Psoas muscle (tissue), 8 donors: Measurements from ENCODE around the gene SERPINB1. TPM values are rescaled to one million over a fixed set of nuclear protein-coding genes. Genes with fewer than 3 reads are reported as not detected.

Experiments
- ATAC-seq, 4 donors: fragments of 200-7000 bp; cut with Tn5 transposase; one replicate each; pipeline ENCODE4 v1.9.1; 2020; ENCODE audit warnings: moderate library complexity in 3 of 4, mild to moderate bottlenecking in 2 of 4
- DNase-seq, 2 donors: peaks; one replicate each; pipeline ENCODE4 v3.0.0-alpha.2; 2020
- H3K27ac ChIP-seq: fragments of 200-600 bp; one replicate; pipeline ENCODE4 v1.8.0; 2022
- H3K27me3 ChIP-seq, 3 donors: fragments of 200-600 bp in 1 of 3; one replicate each; pipeline versions ENCODE4 v1.6.1 to v1.8.0; 2013 to 2022; ENCODE audit warnings: low read length in 2 of 3, mild to moderate bottlenecking in 2 of 3, moderate library complexity in 1 of 3; ENCODE audit not compliant: insufficient read depth in 3 of 3
- H3K36me3 ChIP-seq, 2 donors: fragments of 200-600 bp in 1 of 2; one replicate each; pipeline versions ENCODE4 v1.6.1 to v1.8.0; 2013 to 2022; ENCODE audit warnings: low read depth in 1 of 2, mild to moderate bottlenecking in 1 of 2, moderate library complexity in 1 of 2; ENCODE audit not compliant: insufficient read depth in 1 of 2
- H3K4me1 ChIP-seq: fragments of 200-600 bp; one replicate; pipeline ENCODE4 v1.8.0; 2022
- H3K4me3 ChIP-seq: fragments of 200-600 bp; one replicate; pipeline ENCODE4 v1.8.0; 2022; ENCODE audit warnings: mild to moderate bottlenecking
- H3K9me3 ChIP-seq: fragments of 200-600 bp; one replicate; pipeline ENCODE4 v1.8.0; 2022
- WGBS, 3 donors: extraction: QIAGEN DNeasy Blood & Tissue Kit; methylation state at CpG; one replicate each; pipeline versions ENCODE4 v1.1.6 to v1.1.7; 2013; 5-methylcytosine and 5-hydroxymethylcytosine counted together
- intact Hi-C, 2 donors: fragments of 100-400 bp; cut with DNase I; formaldehyde crosslinking; loops; one replicate each; pipeline versions ENCODE4 v1.11.0 to v1.14.2; 2022
- polyA plus RNA-seq, 3 donors: library from polyadenylated mRNA; stranded (reverse); fragments of 200-250 nt; gene quantifications; one replicate each; pipeline ENCODE4 v1.2.3, GENCODE V29; 2013
- total RNA-seq, 4 donors: library from RNA; stranded (reverse); fragmentation: NEBNext Ultra II Directional in 2 of 4; extraction: Animal tissue kit (Norgen Biotek cat#: 25700) in 2 of 4; gene quantifications; one replicate each; pipeline versions ENCODE4 v1.2.1 to v1.2.4, GENCODE V29; 2021 to 2023
- TF ChIP-seq, protein P1 (sequence below): fragments of 200-600 bp; IDR thresholded peaks from one replicate; pipeline ENCODE4 v1.8.0; 2022; ENCODE audit warnings: antibody characterized with exemption
- donor health status: healthy with polysubstance abuse.
- donor health status: DM: no; HTN: no; CAD: no; lungs with moderate emphysema.
- donor health status: Bipolar disorder and iron deficiency.
- donor health status: healthy.
- donor health status: DM: yes; HTN: yes; CAD: no.
- donor health status: DM: no; HTN: no; CAD: no.
- donor health status: DM: no; HTN: no; CAD: no.
- donor health status: DM: yes; HTN: yes; CAD: no.

SERPINB1 gene
- total and polyA plus RNA-seq, 7 donors = 10.2 to 131 (median 43.6) TPM

DNA sequence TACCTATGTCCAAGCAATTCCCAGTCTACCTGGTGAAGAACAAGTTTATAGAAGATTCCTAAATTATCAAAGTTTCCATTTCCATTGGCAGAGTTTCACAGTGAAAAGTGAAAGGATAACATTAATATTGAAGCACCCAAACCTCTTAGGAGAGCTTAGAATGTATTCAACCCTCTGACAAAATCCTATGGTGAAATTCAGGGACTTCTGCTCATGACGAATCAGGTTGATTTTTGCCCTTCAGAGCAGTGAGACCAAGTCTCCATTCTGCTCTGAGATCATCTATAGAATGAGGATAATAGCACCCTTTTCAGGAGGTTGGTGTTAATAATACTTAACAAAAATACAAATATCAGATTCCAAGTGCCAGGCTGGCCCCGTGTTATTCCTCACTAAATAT is 15.5 kb downstream of the SERPINB1 start:
- TF ChIP-seq, protein P1, sequence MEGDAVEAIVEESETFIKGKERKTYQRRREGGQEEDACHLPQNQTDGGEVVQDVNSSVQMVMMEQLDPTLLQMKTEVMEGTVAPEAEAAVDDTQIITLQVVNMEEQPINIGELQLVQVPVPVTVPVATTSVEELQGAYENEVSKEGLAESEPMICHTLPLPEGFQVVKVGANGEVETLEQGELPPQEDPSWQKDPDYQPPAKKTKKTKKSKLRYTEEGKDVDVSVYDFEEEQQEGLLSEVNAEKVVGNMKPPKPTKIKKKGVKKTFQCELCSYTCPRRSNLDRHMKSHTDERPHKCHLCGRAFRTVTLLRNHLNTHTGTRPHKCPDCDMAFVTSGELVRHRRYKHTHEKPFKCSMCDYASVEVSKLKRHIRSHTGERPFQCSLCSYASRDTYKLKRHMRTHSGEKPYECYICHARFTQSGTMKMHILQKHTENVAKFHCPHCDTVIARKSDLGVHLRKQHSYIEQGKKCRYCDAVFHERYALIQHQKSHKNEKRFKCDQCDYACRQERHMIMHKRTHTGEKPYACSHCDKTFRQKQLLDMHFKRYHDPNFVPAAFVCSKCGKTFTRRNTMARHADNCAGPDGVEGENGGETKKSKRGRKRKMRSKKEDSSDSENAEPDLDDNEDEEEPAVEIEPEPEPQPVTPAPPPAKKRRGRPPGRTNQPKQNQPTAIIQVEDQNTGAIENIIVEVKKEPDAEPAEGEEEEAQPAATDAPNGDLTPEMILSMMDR = no peak
- intact Hi-C loops = no loop called here
- WGBS, 3 donors = 72 to 85% (median 80%) methylated on average over 2 of the region's 2 CpGs

DNA sequence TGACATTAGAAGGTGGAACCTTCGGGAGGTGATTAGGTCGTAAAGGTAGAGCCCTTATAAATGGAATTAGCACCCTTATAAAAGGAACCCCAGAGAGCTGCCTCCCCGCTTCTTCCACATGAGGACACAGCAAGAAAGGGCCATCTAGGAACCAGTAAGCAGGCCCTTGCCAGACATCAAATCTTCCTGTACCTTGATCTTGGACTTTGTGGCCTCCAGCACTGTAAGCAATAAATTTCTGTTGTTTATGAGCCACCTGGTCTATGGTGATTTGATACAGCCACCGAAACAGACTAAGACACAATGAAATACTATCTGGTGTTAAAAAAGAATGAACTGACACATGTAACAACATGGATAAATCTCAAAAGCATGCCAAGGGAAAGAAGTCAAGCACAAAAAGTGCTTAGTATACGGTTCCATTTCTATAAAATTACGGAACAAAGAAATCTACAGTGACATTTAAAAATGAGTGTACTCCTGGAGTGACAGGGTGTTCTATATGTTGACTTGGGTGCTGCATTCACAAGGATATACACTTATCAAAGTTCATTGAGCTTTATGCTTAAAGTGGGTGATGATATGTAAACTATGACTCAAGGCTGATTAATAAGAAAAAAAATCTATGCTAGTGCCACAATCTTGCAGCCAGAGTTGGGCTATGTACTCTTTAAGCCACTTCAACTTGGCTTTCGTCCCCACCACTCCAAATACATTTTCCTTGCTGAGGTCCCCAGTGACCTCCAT is 18.4 kb downstream of the SERPINB1 start:
- Histone ChIP-seq H3K27me3 (no peaks in the 10 kb centered on the region), H3K4me1 (peaks cover 16% of the 10 kb centered on the region), H3K4me3 (no peak overlapping the region), H3K36me3 (no peaks in the 10 kb centered on the region), H3K27ac (peak overlapping the region; percentile 13), H3K9me3 (no peaks in the 10 kb centered on the region)
- intact Hi-C loops = no loop called here
- no peak for DNase-seq
- WGBS, 3 donors = 53 to 68% (median 65%) methylated on average over 7 of the region's 7 CpGs
- peak in 2 of 4 donors; percentile 36 to 82 for ATAC-seq
- TF ChIP-seq, protein P1 = no peak

More for the DNA sequence above, 15.5 kb downstream of the SERPINB1 start:
- H3K36me3 ChIP-seq = no peaks in the 10 kb centered on the region
- no peak overlapping the region for H3K4me3 ChIP-seq
- ATAC-seq (no peak), DNase-seq (no peak)
- peaks cover 9% of the 10 kb centered on the region for H3K4me1 ChIP-seq
- no peak overlapping the region for H3K27ac ChIP-seq
- H3K27me3 ChIP-seq = no peaks in the 10 kb centered on the region
- H3K9me3 ChIP-seq = no peaks in the 10 kb centered on the region

DNA sequence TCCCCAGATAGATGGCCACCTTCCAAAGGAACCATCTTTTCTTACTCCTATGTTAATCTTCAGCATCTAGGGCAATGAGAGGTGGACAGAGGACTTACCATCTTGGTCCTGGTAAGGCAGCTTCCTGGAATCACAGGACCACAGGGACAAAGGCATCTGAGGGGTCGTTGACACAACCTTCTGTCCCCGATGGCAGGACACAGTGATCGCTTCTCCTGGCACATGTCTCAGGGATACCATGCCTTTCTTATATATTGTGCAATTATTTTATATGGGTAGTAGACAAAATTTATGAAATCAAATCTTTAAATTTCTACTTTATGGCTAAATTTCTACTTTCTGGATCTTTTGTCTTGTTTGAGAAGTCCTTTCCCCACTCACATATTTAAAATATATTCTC is 20.1 kb downstream of the SERPINB1 start:
- TF ChIP-seq, protein P1 = no peak
- 90 to 93% (median 90%) methylated on average over 3 of the region's 3 CpGs for WGBS, 3 donors

DNA sequence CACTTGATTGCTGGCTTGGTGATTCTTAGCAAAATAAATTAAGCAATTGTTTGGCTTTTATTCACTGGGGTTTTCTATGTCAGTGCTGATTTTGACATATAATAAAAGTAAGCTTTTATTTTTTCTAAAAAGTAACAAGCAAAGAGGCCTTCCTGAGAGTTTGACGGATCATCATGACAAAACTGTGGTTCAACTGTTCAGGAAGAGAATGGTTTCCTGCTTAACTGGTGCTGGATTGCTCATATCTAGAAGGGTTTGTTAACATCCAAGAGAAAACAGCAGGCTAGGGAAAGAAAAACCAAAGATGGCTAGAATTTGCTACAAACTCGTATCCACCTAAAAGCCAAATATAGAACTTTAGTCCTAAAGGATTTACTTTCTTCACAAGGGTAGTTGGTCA is 21.2 kb downstream of the SERPINB1 start:
- DNase-seq = no peak

More for the DNA sequence above, 20.1 kb downstream of the SERPINB1 start:
- H3K4me1 ChIP-seq = peaks cover 27% of the 10 kb centered on the region
- intact Hi-C loops = no loop called here
- H3K9me3 ChIP-seq = no peaks in the 10 kb centered on the region
- no peaks in the 10 kb centered on the region for H3K27me3 ChIP-seq
- no peaks in the 10 kb centered on the region for H3K36me3 ChIP-seq
- H3K4me3 ChIP-seq = no peak overlapping the region
- ATAC-seq (no peak), DNase-seq (no peak)
- no peak overlapping the region for H3K27ac ChIP-seq

More for the DNA sequence above, 21.2 kb downstream of the SERPINB1 start:
- intact Hi-C loops = no loop called here
- Histone ChIP-seq H3K4me1 (peaks cover 27% of the 10 kb centered on the region), H3K36me3 (no peaks in the 10 kb centered on the region), H3K27me3 (no peaks in the 10 kb centered on the region), H3K4me3 (no peak overlapping the region), H3K9me3 (peaks cover 10% of the 10 kb centered on the region), H3K27ac (no peak overlapping the region)
- WGBS, 3 donors = 68 to 84% (median 82%) methylated on average over 2 of the region's 2 CpGs
- TF ChIP-seq, protein P1 = no peak
- no peak for ATAC-seq
